ENCODE data around the gene CAPS.

DNA sequence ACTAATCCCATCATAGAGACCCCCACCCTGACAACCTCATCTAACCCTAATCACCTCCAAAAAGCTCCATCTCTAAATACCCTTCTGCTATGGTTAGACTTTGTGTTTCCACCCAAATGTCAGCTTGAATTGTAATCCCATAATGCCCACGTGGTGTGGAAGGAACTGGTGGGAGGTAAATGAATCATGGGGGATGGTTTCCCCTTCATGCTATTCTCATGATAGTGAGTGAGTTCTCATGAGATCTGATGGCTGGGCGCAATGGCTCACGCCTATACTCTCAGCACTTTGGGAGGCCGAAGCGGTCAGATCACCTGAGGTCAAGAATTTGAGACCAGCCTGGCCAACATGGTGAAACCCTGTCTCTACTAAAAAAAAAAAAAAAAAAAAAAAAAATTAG is 6.8 kb upstream of the CAPS start:
- TF ChIP-seq CTCF (IDR thresholded peaks at IDR 0.05) (no peak), POLR2A (IDR thresholded peaks at IDR 0.05) (no peak), POLR2AphosphoS5 (IDR thresholded peaks at IDR 0.05) (no peak)
